Measurements from ENCODE around the gene IFT20.

The IFT20 gene

GRCh38 chr17:28366605-28367004 is 31.3 kb upstream of the IFT20 start:
- ChIA-PET CTCF (interaction anchor here (0.7 to 1.3 kb wide), 3 partner anchors 8 to 177 kb away, joined by 3 to 10 read pairs (median 7); partner anchors contain the start of gene POLDIP2), POLR2A (interaction anchor here (1.0 to 7.1 kb wide), 2 partner anchors 8 to 31 kb away, joined by 3 to 66 read pairs; partner anchors contain the start of genes IFT20, POLDIP2 and TNFAIP1)
- no peaks in the 10 kb centered on the region for H3K9me3 ChIP-seq (ENCODE audit: control insufficient read depth, insufficient read depth, low read depth, low read length)

GRCh38 chr17:28365487-28365886 is 30.2 kb upstream of the IFT20 start:
- Histone ChIP-seq H3K9me3 (ENCODE audit: control insufficient read depth, insufficient read depth, low read depth, low read length) (no peaks in the 10 kb centered on the region), H3K4me1 (ENCODE audit: control insufficient read depth, insufficient read depth, low read length) (no peaks in the 10 kb centered on the region), H3K27ac (ENCODE audit: extremely low read depth, low read depth, low read length) (no peak overlapping the region), H3K4me3 (ENCODE audit: low read depth, low read length) (no peak overlapping the region), H3K36me3 (ENCODE audit: control insufficient read depth in 2 of 2, insufficient read depth in 1 of 2, low read length in 2 of 2) (peaks cover 16 to 48% of the 10 kb centered on the region in 2 experiments)
- POLR2A ChIA-PET: no interaction called here
- CTCF ChIA-PET: interaction anchor here (0.6 kb wide), 1 partner anchor 534 kb away, joined by 4 read pairs; no protein-coding TSS in a partner anchor
- TF ChIP-seq ZNF280D (tag by site-specific recombination; IDR thresholded peaks at IDR 0.05): no peak
- TF ChIP-seq ZBTB6 (tag by site-specific recombination; IDR thresholded peaks at IDR 0.05): no peak
- no peak for TF ChIP-seq REST (tag by site-specific recombination; IDR thresholded peaks at IDR 0.05)
- no peak for TF ChIP-seq ZIC2 (tag by site-specific recombination; IDR thresholded peaks at IDR 0.05)
- no peak for TF ChIP-seq ATF2 (tag by site-specific recombination; IDR thresholded peaks at IDR 0.05; ENCODE audit: low read depth)
- TF ChIP-seq ZNF792 (tag by site-specific recombination; IDR thresholded peaks at IDR 0.05): no peak

More at GRCh38 chr17:28366605-28367004, 31.3 kb upstream of the IFT20 start:
- H3K4me1 ChIP-seq (ENCODE audit: control insufficient read depth, insufficient read depth, low read length): peaks cover 4% of the 10 kb centered on the region
- H3K4me3 ChIP-seq (ENCODE audit: low read depth, low read length): no peak overlapping the region
- TF ChIP-seq ZNF692 (tag by site-specific recombination; IDR thresholded peaks at IDR 0.05) (no peak), BCL11B (tag by site-specific recombination; IDR thresholded peaks at IDR 0.05; ENCODE audit: low read depth) (no peak), ZBTB11 (tag by site-specific recombination; conservative IDR thresholded peaks at IDR 0.05; ENCODE audit: low read depth) (no peak), AEBP2 (tag by site-specific recombination; IDR thresholded peaks at IDR 0.05; ENCODE audit: borderline replicate concordance) (no peak), ZNF132 (tag by site-specific recombination; IDR thresholded peaks at IDR 0.05; ENCODE audit: borderline replicate concordance) (no peak)
- peaks cover 11 to 37% of the 10 kb centered on the region in 2 experiments for H3K36me3 ChIP-seq (ENCODE audit: control insufficient read depth in 2 of 2, insufficient read depth in 1 of 2, low read length in 2 of 2)
- H3K27ac ChIP-seq (ENCODE audit: extremely low read depth, low read depth, low read length): no peak overlapping the region

All from HEK293 (cell line).